Tibial nerve (tissue), 4 donors: ENCODE measurements around the gene PRMT3. TPM values are rescaled to one million over a fixed set of nuclear protein-coding genes. Genes with fewer than 3 reads are reported as not detected.
"Not testable (repeated sequence)": the region's sequence is repeated elsewhere in the genome, so short reads cannot be mapped to it uniquely, and the experiment has no call there.

ENCODE experiments used
- DNase-seq, 2 donors: peaks; one replicate each; pipeline ENCODE4 v3.0.0-alpha.2; 2019; ENCODE audit warnings: low spot score in 2 of 2
- H3K27ac ChIP-seq, 4 donors: fragments of 200-600 bp; sonication (generic) in 3 of 4; one replicate each; pipeline ENCODE4 v1.5.1; 2017 to 2019; ENCODE audit warnings: mild to moderate bottlenecking in 1 of 4
- H3K27me3 ChIP-seq, 2 donors: fragments of 200-600 bp; sonication (generic) in 1 of 2; one replicate each; pipeline versions ENCODE4 v1.5.1 to v1.6.0; 2017 to 2019
- H3K36me3 ChIP-seq, 3 donors: fragments of 200-600 bp; sonication (generic); one replicate each; pipeline ENCODE4 v1.5.1; 2018 to 2019
- H3K4me1 ChIP-seq, 4 donors: fragments of 200-600 bp; sonication (generic) in 3 of 4; one replicate each; pipeline ENCODE4 v1.5.1; 2017 to 2019
- H3K4me3 ChIP-seq, 4 donors: fragments of 200-600 bp; sonication (generic) in 3 of 4; one replicate each; pipeline ENCODE4 v1.5.1; 2017 to 2019; ENCODE audit warnings: mild to moderate bottlenecking in 1 of 4, moderate library complexity in 1 of 4
- H3K9me3 ChIP-seq, 4 donors: fragments of 200-600 bp; sonication (generic) in 3 of 4; one replicate each; pipeline ENCODE4 v1.5.1; 2017 to 2019
- EP300 ChIP-seq, 2 donors: sonication (generic); formaldehyde crosslinking; IDR thresholded peaks; one replicate each; pipeline ENCODE4 v1.6.1; 2017; ENCODE audit warnings: antibody characterized with exemption in 2 of 2, mild to moderate bottlenecking in 1 of 2
- POLR2A ChIP-seq, 2 donors: fragments of 450-650 bp; IDR thresholded peaks; one replicate each; pipeline ENCODE4 v1.6.1; 2017; ENCODE audit warnings: antibody characterized with exemption in 2 of 2, mild to moderate bottlenecking in 2 of 2, moderate library complexity in 2 of 2
- WGBS, 2 donors: methylation state at CpG; one replicate each; pipeline ENCODE4 v1.1.5; 2018; 5-methylcytosine and 5-hydroxymethylcytosine counted together
- total RNA-seq, 4 donors: library from RNA; depleted of rRNA; stranded (reverse); fragments of >200 nt; gene quantifications; one replicate each; pipeline ENCODE4 v1.1.0, GENCODE V29; 2016
- TF ChIP-seq, protein P1 (sequence below), 5 experiments: fragments of 200-600 bp in 3 of 5; fragments of 450-650 bp in 2 of 5; sonication (generic) in 3 of 5; IDR thresholded peaks; one replicate each; pipeline ENCODE4 v1.5.1; 2016 to 2019; ENCODE audit warnings: antibody characterized with exemption in 5 of 5, mild to moderate bottlenecking in 3 of 5, moderate library complexity in 2 of 5

The PRMT3 gene
- total RNA-seq, 4 donors from 2014 or later: 17.8 to 29.4 (median 22.1) TPM

DNA sequence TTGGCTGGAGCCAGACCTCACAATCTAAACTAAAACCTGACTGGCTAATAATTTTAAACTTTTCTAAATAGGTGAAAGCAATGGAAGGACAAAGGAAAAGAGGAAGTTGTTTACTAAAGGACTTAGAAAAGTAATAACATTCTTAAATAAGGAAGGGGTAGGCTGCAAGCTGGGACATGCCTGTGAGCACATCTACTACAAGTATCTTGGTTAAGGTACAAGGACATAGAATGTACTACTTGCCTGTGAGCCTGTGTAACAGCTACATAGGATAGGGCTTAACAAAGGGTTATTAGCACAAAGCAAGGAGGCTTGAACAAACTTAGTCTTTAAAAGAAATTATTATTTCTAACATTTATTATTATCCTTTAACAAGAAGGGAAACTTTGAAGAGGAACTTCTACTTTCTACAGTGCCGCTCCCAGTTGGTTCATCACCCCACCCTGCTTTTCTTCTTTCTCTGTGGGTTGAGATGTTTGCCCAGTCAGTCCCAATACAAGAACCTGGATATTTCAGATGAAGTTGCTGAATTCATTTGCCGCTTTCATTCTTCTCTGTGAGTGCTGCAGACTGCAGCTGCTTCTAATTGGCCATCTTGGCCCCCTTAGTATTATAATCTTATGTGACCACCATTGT lies 87.5 kb downstream of the PRMT3 start:
- no peaks in the 10 kb centered on the region for H3K27me3 ChIP-seq
- H3K4me3 ChIP-seq: no peak overlapping the region
- H3K27ac ChIP-seq: peak overlapping the region in 1 of 4 donors; percentile 27
- peaks cover 0 to 11% (median 2%) of the 10 kb centered on the region in 3 donors for H3K36me3 ChIP-seq
- H3K9me3 ChIP-seq: peaks cover 0 to 3% (median 0%) of the 10 kb centered on the region in 4 donors
- peaks cover 0 to 8% (median 0%) of the 10 kb centered on the region in 4 donors for H3K4me1 ChIP-seq
- TF ChIP-seq, protein P1, sequence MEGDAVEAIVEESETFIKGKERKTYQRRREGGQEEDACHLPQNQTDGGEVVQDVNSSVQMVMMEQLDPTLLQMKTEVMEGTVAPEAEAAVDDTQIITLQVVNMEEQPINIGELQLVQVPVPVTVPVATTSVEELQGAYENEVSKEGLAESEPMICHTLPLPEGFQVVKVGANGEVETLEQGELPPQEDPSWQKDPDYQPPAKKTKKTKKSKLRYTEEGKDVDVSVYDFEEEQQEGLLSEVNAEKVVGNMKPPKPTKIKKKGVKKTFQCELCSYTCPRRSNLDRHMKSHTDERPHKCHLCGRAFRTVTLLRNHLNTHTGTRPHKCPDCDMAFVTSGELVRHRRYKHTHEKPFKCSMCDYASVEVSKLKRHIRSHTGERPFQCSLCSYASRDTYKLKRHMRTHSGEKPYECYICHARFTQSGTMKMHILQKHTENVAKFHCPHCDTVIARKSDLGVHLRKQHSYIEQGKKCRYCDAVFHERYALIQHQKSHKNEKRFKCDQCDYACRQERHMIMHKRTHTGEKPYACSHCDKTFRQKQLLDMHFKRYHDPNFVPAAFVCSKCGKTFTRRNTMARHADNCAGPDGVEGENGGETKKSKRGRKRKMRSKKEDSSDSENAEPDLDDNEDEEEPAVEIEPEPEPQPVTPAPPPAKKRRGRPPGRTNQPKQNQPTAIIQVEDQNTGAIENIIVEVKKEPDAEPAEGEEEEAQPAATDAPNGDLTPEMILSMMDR (IDR thresholded peaks at IDR 0.05): no peak
- TF ChIP-seq EP300 (IDR thresholded peaks at IDR 0.05): no peak
- no peak for TF ChIP-seq POLR2A (IDR thresholded peaks at IDR 0.05)
- no peak for DNase-seq
- 86 to 93% methylated on average over 2 of the region's 2 CpGs for WGBS, 2 donors

DNA sequence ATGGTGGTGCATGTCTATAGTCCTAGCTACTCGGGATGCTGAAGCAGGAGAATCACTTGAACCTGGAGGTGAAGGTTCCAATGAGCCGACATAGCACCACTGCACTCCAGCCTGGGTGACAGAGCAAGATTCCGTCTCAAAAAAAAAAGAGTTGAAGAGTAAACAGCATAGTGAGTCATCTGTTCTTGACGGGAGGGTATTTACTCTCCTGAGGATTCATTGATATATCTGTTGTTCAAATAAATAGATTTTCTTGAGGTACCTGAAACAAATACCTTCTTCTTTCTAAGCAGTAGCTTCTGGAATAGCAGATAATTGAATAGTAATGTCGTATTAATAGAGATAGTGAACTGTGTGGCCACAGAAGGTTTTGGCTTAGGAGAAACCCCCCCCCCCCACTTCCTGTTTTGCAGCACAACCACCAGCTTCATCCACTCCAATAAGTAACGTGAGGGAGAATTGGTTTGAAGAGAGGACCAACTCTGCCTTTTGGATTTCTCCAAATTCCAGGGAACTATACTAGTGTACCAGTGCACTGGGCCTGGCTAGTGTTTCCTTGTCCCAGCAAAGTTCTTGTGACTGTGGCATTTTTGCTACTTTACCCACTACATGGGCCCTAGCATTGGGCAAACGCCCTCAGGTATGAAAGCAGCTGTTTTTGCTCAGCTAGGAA lies 90.0 kb downstream of the PRMT3 start:
- Histone ChIP-seq H3K27ac (no peak overlapping the region), H3K9me3 (no peaks in the 10 kb centered on the region), H3K36me3 (peaks cover 0 to 4% (median under 1%) of the 10 kb centered on the region in 3 donors), H3K4me1 (peaks cover 0 to 8% (median 0%) of the 10 kb centered on the region in 4 donors), H3K27me3 (no peaks in the 10 kb centered on the region), H3K4me3 (no peak overlapping the region)
- TF ChIP-seq EP300 (IDR thresholded peaks at IDR 0.05) (no peak), POLR2A (IDR thresholded peaks at IDR 0.05) (no peak)
- TF ChIP-seq, protein P1 (IDR thresholded peaks at IDR 0.05): no peak
- no peak for DNase-seq
- WGBS, 2 donors: 77 to 82% methylated on average over 7 of the region's 7 CpGs

DNA sequence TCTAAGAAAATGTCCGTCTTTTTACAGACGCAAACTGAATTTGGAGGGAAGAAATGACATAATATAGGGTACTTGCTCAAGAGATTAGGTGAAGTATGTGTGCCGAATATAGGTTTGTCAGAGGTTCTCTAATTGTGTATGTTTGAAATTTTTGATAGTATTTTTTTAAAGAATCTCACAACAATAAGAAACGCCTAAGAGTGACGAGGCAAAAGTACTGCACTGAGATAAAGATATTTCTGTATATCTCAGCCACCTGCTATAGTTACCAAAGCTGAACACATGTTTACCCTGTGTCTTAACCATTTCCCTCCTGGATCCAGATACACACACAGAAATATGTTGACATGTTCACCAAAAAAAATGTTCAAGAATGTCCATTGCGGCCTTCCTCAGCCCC lies 92.0 kb downstream of the PRMT3 start:
- H3K27me3 ChIP-seq: no peaks in the 10 kb centered on the region
- peaks cover 0 to 11% (median 0%) of the 10 kb centered on the region in 3 donors for H3K36me3 ChIP-seq
- no peaks in the 10 kb centered on the region for H3K4me1 ChIP-seq
- no peak for DNase-seq
- no peak overlapping the region for H3K4me3 ChIP-seq
- WGBS, 2 donors: 94 to 96% methylated on average over 6 of the region's 6 CpGs
- no peaks in the 10 kb centered on the region for H3K9me3 ChIP-seq
- TF ChIP-seq POLR2A (IDR thresholded peaks at IDR 0.05): no peak
- TF ChIP-seq EP300 (IDR thresholded peaks at IDR 0.05): no peak
- TF ChIP-seq, protein P1 (IDR thresholded peaks at IDR 0.05): no peak
- no peak overlapping the region for H3K27ac ChIP-seq

DNA sequence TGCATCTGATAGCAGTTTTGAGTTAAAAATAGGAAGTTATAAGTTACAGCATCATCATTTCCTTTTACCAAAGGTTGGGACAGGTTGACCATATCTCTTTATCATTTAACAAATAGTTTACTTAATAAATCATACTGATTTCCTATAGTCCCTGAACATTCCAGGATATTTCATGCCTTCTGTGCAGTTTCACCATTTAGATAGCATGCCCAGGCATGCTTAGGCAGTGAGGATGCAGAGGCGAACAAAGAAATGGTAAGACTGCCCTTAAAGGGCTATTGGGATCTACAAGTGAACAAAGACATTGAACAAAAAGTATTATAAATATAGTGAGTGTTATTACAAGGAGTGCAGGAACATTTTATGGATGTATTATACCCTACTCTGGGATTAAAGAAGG lies 96.4 kb downstream of the PRMT3 start:
- no peaks in the 10 kb centered on the region for H3K4me1 ChIP-seq
- TF ChIP-seq, protein P1 (IDR thresholded peaks at IDR 0.05): no peak
- TF ChIP-seq POLR2A (IDR thresholded peaks at IDR 0.05): no peak
- TF ChIP-seq EP300 (IDR thresholded peaks at IDR 0.05): no peak
- peaks cover 0 to 16% (median 0%) of the 10 kb centered on the region in 3 donors for H3K36me3 ChIP-seq
- no peak overlapping the region for H3K4me3 ChIP-seq
- H3K27me3 ChIP-seq: no peaks in the 10 kb centered on the region
- H3K9me3 ChIP-seq: no peaks in the 10 kb centered on the region
- no peak for DNase-seq
- 94 to 100% methylated on average over 1 of the region's 1 CpG for WGBS, 2 donors
- H3K27ac ChIP-seq: no peak overlapping the region

DNA sequence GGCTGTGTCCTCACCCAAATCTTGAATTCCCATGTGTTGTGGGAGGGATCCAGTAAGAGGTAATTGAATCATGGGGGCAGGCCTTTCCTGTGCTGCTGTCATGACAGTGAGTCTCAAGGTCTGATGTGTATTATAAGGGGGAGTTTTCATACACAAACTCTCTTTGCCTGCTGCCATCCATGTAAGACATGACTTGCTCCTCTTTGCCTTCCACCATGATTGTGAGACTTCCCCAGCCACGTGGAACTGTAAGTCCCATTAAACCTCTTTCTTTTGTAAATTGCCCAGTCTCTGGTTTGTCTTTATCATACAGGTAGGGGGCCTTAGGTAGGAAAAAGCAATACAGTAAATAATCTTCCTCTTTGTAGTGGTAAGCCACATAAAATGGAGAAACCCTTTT lies 96.9 kb downstream of the PRMT3 start:
- DNase-seq, H3K4me1 ChIP-seq, H3K27ac ChIP-seq, H3K4me3 ChIP-seq, H3K9me3 ChIP-seq, H3K27me3 ChIP-seq: not testable (repeated sequence)
- peaks cover 0 to 16% (median 0%) of the 10 kb centered on the region in 3 donors for H3K36me3 ChIP-seq
- WGBS, 2 donors: 84 to 93% methylated on average over 1 of the region's 1 CpG
